GM21390 (cell line): ENCODE measurements around the gene CLCF1.
A peak's percentile ranks its signal among the peaks of the same experiment; 100 is the strongest.

ENCODE experiments used
- ATAC-seq: cut with Tn5 transposase; IDR thresholded peaks from one replicate; pipeline ENCODE4 v1.9.1; 2021; ENCODE audit not compliant: unreplicated experiment

The CLCF1 gene

DNA sequence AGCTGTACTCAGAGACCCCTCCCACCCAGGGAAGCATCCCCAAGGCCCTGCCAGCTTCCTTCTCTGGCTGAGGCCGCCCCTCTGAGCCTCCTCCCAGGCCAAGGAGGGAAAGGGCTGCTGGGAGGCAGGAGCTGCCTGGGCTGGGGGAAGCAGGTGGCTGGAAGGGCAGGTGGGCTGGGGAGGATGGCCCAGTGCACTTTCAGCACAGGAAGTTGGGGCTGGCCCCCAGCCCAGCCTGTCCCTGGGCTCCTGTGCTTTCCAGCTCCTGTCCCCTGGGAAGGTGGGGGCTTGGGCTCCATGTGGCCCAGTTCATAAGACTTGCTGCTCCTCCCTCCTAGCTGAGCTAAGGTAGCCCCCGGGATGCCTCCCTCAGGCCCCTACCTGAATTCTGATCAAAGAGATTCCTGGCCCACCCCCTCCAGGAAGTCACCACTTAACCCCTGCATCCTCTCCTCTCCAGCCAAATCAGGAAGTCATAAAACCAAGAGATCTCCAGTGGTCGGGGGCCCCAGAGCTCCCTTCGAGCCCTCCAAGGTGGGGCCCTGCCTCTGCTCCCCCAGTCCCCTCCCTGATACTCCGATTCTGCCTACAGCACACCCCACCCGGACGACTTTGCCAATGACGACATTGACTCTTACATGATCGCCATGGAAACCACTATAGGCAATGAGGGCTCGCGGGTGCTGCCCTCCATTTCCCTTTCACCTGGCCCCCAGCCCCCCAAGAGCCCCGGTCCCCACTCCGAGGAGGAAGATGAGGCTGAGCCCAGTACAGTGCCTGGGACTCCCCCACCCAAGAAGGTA lies 23.4 kb upstream of the CLCF1 start:
- no peak for ATAC-seq

DNA sequence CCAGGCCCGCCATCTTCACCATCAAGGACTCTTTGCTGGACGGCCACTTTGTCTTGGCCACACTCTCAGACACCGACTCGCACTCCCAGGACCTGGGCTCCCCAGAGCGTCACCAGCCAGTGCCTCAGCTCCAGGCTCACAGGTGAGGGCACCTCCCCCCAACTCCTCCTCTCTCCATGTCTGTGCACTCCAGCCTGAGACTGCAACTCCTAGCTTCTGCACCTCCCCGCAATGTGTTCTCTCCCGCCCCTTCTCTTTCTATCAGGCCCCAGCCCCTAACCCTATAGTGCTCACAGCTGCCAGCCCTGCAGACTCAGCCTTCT lies 22.8 kb upstream of the CLCF1 start:
- no peak for ATAC-seq

DNA sequence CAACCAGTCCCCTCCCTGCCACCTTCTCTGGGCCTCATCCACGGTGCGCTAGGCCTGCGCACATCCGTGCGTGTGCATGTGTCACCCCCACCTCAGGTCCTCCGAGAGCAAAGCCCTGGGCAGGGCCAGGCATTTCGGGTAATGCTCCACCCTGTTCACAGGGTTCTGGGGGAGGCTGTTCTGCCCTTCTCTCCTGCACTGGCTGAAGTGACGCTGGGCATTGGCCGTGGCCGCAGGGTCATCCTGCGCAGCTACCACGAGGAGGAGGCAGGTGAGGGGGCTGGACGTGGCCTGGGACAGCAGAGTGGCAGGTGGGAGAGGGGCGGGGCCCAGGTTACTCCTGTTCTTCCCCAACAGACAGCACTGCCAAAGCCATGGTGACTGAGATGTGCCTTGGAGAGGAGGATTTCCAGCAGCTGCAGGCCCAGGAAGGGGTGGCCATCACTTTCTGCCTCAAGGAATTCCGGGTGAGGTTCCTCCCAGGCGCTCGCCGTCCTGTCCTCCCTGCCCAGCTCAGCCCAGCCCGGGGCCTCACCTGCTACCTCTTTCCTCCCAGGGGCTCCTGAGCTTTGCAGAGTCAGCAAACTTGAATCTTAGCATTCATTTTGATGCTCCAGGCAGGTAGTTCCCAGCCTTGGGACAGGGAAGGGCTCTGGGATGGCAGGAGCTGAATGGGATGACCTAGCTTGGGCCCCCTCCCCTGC lies 22.3 kb upstream of the CLCF1 start:
- no peak for ATAC-seq

DNA sequence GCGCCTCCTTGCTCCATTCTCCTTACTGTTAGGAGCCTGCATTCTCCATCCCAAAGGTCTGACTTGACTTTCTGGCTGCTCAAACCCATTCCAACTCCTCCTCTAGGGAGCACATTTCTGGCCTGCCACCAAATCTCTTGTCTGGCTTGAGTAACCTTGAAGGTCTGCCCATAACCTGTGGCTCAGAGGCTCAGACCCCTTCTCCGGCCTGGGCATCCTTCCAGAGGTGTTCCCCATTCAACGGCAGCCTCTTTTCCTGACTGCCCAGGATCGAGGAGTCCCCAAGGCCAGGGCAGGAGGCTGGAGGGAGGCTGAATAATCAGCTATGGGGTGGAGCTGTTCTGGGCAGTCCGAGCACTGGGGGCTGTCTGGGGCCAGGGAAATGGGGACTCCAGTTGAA lies 20.6 kb upstream of the CLCF1 start:
- ATAC-seq: no peak

DNA sequence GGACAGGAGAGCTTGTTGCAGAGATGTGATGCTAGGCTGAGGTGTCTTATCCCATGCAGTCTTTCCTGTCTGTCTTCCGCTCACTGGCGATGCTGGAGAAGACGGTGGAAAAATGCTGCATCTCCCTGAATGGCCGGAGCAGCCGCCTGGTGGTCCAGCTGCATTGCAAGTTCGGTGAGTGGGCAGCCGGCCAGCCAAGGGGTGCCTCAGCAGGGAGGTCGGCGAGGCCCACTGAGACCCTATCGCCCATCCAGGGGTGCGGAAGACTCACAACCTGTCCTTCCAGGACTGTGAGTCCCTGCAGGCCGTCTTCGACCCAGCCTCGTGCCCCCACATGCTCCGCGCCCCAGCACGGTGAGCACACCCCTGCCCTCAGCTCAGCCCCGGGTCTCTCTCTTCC lies 20.0 kb upstream of the CLCF1 start:
- no peak for ATAC-seq

DNA sequence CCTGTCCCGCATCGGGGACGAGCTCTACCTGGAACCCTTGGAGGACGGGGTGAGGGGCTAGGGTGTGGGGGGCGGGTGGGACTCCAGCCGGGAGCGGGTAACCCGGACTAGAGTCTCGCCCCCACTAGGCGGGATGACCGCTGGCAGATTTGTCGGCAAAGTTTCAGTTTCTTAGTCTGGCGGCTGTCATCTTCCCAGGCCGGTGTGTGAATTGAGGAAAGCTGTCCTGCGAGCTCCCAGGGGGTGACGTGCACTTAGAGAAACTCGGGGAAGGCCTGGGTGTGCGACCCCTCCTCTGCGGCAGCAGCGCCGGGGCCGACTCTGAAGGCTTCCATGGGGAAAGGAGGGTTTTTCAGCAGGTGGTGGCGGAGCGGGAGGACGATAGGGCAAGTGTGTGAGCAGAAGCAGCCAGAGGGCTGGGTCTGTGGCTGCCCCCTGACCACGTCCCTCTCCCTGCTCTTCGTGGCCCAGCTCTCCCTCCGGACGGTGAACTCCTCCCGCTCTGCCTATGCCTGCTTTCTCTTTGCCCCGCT lies 18.9 kb upstream of the CLCF1 start:
- peak; percentile 6 for ATAC-seq

DNA sequence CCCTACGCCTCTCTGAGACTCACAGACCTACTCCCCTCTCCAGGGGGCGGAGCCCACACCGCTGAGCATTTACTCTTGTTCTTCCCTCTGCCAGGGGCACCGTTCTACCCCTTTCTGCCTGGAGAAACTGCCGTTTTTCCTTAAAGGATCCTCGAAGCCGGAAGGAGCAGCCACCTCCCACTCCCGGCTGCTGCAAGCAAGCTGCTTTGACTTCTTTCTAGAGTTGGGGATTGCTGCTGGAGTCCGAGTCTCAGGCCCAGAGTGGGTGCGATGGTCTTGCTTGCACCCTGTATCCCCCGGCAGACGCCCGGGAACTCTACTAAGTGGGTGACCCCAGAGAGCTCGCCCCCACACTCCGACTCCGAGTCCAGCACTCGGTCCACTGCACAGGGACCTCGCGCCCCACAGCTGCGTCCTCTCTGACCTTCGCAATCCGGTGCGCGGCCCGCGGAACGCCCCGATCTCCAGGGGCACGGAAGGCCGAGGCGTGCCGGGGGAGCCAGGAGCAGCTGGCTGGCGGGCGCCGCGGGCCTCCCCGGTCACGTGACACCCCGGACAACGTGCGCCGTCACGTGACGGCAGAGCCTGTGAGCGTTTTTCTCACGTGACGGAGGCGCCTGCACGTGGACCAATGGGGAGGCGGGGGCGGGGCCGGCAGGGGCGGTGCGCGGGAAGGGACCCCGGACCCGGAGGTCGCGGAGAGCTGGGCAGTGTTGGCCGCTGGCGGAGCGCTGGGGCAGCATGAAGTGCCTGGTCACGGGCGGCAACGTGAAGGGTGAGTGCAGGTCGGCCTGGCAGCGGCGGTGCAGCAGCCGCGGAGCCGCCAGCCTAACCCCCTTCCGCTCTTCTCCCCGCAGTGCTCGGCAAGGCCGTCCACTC lies 18.1 kb upstream of the CLCF1 start, which contains the start of gene RAD9A:
Gene RAD9A (plus strand): TSS at position 683 of the 879 bp plus-strand sequence. CDS start 59 bp downstream, at position 742.
- ATAC-seq: peak; percentile 51

DNA sequence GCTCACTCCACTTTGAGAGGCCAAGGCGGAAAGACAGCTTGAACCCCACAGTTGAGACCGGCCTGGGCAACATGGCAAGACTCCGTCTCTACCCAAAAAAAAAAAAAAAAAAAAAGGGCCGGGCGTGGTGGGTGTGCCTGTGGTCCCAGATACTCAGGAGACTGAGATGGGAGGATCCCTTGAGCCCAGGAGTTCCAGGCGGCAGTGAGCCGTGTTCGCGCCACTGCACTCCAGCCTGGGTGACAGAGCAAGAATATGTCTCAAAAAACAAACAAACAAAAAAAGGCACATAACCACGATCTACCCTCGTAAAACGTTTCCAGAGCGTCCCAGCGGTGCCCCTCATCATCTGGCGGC lies 17.5 kb upstream of the CLCF1 start:
- no peak for ATAC-seq

DNA sequence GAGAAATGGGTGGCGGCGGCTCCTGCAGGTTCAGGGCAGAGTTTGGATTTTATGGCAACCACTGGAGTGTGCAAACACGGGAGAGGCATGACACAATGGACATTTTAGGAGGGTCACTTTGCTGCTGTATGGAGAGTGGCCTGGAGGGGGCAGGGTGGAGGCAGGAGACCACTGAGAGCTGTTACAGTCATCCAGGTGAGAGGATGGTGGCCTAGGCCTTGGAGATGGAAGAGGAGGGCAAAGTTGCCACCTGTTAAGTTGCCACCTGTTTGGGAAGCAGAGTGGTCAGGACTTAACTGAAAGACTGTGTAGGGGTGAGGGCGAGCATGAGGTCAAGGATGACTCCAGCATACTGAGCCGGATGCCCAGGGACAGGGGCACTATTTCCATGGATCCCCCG lies 16.1 kb upstream of the CLCF1 start:
- no peak for ATAC-seq

DNA sequence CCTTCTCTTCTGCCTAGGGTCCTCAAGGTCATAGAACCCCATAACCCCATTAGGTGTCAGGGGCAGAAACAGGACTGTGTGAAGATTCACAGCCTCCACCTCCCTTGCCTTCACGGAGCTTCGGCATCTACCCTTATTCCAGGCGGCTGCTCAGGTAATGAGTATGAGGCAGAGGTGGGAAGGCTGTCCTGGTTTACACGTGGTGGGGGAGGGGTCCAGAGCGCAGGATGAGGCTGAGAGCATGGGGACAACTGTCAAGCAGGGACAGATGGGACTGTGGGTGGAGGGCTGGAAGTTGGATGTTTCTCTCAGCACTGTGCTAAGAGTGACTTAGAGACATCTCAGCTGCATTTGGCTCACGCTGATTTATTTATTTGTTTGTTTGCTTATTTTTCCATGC lies 14.1 kb upstream of the CLCF1 start:
- ATAC-seq: no peak

DNA sequence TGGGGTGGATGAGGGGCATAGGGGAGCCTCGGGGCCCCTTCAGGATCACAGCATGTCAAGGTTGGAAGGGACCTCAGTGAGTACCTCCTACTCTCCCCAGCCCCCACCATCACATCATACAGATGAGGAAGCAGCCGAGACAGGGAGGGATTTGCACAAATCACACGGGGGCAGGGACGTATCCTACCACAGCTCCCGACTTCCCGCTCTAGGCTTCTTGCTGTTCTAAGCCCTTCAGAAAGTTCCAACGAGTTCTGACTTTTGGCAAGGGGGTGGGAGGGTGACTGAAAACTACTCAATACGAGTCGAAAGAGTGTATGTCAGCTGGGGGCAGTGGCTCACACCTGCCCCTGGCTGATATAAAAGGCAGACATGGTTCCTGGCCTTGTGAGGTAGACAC lies 13.7 kb upstream of the CLCF1 start:
- ATAC-seq: no peak

DNA sequence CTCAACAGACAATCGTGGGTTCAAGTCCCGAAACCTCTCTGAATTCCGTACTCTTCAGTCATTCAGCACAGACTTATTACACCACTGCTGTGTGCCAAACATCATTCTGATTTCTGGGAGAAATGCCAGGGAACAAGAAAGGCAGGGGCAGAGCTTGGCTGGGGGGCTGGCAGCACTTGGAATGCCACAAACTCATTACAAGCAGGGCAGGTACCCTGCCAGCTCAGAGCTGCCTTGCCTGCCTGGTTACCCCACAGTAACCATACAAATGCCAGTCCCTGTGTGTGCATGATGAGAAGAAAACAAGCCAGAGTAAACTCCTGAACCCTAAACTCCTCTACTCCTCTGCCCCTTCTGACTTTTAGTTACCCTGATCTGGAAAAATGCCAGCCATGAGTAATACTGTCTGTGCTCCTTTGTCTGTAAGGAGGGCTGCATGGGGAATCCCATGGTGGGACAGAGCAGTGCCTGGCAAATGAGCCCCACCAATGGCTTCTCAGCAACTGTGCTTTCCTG lies 11.5 kb upstream of the CLCF1 start:
- ATAC-seq: no peak

DNA sequence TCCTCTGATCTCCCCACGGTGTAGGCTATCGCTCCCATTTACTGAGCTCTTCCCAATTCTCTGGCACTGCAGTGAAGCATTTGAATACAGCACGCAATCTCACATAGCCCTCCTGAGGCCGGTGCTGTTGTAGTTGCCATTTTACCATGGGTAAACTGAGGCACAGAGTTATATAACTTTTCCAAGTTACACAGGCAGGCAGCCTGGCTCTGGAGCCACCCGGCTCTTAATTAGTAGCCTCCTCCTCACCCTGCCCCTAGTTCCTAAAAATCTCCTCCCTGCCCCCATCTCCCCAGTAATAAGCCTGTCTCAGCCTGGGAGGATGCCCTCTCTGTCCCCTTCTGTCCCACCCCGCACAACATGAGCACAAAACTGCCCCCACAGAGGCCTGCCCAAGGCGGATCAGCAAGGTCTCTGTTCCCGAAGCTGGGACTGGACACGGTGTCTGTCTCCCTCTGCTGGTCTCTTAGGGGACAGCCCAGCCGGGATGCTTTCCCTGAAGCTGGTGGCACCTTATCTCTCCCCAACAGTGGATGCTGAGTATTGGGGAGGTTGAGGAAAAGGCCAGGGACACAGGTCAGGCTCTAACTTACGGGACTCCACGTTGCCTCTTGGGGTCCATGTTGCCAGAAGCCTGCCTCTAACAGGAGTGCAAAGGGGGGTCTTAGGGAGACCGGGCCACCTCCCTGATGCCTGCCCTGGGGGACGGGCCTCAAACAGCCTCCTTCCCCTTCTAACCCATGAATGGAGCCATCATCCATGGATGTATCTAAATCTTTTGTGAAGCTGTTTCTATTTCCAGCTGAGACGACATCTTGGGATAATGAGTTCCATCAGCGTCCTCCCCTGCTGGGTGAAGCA lies 9.1 kb upstream of the CLCF1 start:
- no peak for ATAC-seq

DNA sequence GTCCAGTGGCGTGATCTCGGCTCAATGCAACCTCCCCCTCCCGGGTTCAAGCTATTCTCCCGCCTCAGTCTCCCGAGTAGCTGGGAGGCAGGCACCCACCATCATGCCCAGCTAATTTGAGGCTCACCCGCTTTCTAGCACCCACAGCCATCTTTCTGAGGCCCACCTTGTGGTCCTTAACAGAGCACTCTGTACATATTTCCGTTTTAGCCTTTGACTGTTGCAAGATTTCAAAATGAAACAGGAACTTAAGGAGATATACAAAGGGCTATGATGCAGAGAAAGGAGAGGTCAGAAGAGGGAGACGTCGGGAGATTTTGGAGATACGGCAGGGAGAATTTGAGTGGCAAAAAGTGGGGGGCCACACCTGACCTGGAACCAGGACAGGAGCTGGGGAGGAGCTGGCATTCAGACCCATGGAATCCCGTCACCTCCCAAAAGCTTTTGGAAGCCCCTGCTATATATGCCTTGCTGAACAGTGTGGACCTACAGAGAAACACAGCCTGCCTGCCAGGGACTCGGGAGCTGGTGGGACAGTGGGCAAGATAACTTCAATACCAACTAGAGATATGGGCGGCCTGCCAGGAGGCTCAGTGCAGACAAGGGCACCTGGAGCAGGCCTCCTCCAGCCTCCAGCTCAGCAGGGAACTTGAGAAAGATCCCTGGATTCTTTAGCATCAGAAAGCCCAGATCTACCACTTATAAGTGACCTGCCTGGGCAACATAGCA lies 8.0 kb upstream of the CLCF1 start:
- no peak for ATAC-seq

DNA sequence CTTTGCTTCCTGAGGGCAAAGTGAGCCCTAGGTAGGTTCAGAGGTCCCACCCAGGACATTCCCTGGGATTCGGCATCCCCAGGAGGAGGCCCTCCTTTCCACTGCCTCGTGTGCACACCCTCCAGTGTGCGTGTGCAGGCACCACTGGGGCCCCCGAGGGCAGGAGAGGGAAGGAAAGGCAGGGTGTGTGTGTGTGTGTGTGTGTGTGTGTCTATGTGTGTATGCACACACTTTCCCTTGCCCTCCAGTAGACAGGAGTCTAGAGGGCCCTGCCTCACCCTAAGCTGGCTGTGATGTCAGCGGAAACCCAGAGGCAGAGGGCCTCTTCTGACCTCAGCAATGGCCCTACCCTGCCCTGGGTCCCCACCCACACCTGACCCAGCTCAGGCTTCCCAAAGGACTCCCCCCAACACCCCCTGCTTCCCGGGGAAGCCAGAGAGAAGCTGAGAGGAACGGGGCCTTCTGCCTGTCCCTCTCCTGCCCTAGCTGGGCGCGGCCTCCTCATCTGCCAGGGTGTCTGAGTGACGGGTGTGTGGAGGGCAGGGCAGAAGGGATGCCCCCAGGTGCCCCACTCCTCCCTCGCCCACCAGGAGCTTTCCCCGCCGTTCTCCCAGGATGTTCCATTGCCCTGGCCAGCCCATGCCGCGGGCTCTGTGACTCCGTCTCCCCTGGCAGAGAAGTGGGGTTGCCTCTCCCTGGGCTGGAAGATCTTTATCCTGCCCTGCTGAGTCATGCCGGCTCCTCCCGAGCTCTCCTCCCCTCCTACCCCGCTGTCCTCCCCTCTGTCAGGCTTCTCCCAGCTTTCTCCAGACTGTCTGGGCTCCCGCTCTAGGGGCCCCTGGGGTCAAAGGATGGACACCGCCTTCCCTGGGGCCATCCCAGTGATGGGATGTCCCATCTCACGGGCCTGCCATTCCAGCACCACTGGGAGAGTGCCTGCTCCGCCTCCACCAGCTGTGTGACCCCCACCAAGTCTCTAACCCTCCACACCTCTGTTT lies 6.0 kb upstream of the CLCF1 start:
- no peak for ATAC-seq

DNA sequence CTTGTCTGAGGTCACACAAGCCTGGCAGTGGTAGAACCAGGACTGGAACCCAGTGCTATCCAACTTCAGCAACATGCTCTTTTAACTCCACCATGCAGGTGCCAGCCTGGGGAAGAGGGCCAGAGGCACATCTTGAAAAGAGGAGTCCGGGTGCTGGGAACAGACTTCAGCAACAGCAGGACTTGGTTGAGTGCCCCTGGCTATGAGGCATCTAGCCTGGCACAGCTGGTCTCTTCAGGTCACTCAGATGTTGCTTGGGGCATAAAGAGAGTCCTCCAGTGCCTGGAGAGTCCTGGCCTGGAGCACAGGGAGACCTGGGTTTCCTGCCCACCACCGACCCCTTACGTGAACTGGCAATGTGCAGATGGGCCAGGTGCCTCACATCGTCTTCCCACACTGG lies 5.1 kb upstream of the CLCF1 start:
- no peak for ATAC-seq

DNA sequence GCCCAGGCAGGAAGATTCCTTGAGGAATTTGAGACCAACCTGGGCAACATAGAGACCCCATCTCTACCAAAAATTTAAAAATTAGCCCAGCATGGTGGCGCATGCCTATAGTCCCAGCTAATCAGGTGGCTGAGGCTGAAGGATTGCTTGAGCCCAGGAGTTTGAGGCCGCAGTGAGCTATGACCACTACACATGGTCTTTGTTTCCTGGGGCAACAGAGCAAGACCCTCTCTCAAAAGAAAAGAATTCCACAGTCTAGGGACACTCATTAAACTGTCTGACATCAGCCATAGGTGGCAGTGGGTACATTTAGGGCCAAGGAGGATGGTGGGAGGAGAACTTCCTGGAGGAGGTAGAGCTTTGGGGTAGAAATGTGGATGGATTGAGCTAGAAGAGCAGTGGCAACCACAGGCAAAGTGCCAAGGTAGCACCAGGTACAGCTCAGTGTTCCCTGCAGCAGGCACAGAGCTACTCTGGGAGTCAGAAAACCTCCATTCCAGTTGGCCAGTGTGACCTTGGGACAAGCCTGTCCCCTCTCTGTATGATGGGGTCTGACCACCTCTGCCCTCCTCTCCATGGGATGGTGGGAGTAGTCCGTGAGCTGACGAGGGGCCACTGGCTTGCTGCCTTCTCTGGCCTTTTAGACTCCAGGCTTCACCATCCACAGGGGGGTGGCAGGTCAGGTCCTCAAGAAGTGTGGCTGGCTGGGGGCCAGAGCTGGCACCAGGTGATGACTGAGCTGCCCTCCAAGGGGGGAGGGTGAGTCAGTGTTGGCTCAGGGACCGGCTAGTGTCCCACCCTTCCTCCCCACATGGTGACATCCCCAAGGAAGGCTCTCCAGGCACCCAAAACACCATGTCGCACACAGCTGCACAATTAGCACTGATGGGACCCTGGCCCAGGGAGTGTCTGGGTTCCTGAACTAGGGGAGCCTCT lies 3.7 kb upstream of the CLCF1 start:
- no peak for ATAC-seq
